Activated naive CD4-positive, alpha-beta T cell treated with anti-CD3 and anti-CD28 coated beads, Interleukin-2, amount 50 U/mL, for 72 hours (primary cell): ENCODE measurements around the gene ANP32B. TPM values are rescaled to one million over a fixed set of nuclear protein-coding genes. Genes with fewer than 3 reads are reported as not detected.

ENCODE experiments used
- ATAC-seq, 2 donors: fragments of 150-1000 bp; cut with Tn5 transposase; 2 replicates each; pipeline ENCODE4 v1.10.0; 2021; ENCODE audit warnings: mild to moderate bottlenecking in 2 of 2, moderate library complexity in 2 of 2
- DNase-seq, 2 donors: peaks; one replicate each; pipeline ENCODE4 v3.0.0; 2021 to 2022; ENCODE audit warnings: low spot score in 2 of 2
- H3K27ac Mint-ChIP-seq, 2 donors: one replicate each; pipeline ENCODE4 v1.8.0; 2022; ENCODE audit warnings: mild to moderate bottlenecking in 2 of 2, mixed read lengths in 2 of 2
- H3K36me3 Mint-ChIP-seq, 2 donors: one replicate each; pipeline ENCODE4 v1.8.0; 2022; ENCODE audit warnings: mixed read lengths in 2 of 2
- H3K9me3 Mint-ChIP-seq, 2 donors: one replicate each; pipeline ENCODE4 v1.8.0; 2022; ENCODE audit warnings: mixed read lengths in 2 of 2
- total RNA-seq, 2 donors: library from RNA; stranded (reverse); gene quantifications; one replicate each; pipeline ENCODE4 v1.2.3, GENCODE V29; 2022

Gene ANP32B
- total RNA-seq, 2 donors from 2014 or later: 255 to 315 TPM

- H3K9me3 Mint-ChIP-seq: peaks cover 0 to 6% of the 10 kb centered on the region in 2 donors
- peaks cover 0 to 23% of the 10 kb centered on the region in 2 donors for H3K36me3 Mint-ChIP-seq
- DNase-seq (no peak), ATAC-seq (no peak)
- peak overlapping the region; percentile 91 to 100 for H3K27ac Mint-ChIP-seq
Observed at GRCh38 chr9:98057138-98057799, 74.1 kb downstream of the ANP32B start.

- H3K27ac Mint-ChIP-seq: no peak overlapping the region
- no peak for DNase-seq
- H3K9me3 Mint-ChIP-seq: no peaks in the 10 kb centered on the region
- ATAC-seq: no peak
- H3K36me3 Mint-ChIP-seq: peaks cover 16 to 17% of the 10 kb centered on the region in 2 donors
Observed at GRCh38 chr9:98062161-98062560, 79.0 kb downstream of the ANP32B start.

GRCh38 chr9:98064623-98065392, 81.7 kb downstream of the ANP32B start:
- no peak for ATAC-seq
- DNase-seq: no peak
- H3K27ac Mint-ChIP-seq: no peak overlapping the region
- no peaks in the 10 kb centered on the region for H3K9me3 Mint-ChIP-seq
- peaks cover 14 to 16% of the 10 kb centered on the region in 2 donors for H3K36me3 Mint-ChIP-seq

Other genes with a start within 250 kb of the ANP32B start
- gene FOXE1, start 130.1 kb upstream of the ANP32B start, total RNA-seq: under 1 TPM; 0.06 to 0.07 TPM
- 10 to 100 TPM; 16.3 to 16.9 TPM for gene TRMO, start 60.8 kb upstream of the ANP32B start, total RNA-seq
- gene HEMGN, start 45.2 kb upstream of the ANP32B start, total RNA-seq: 1 to 10 TPM; 1.9 to 2.1 TPM
- gene NANS, start 73.4 kb downstream of the ANP32B start, total RNA-seq: 10 to 100 TPM; 55.9 to 60.0 TPM
- 10 to 100 TPM; 37.3 to 59.3 TPM for gene TRIM14, start 135.9 kb downstream of the ANP32B start, total RNA-seq
- gene CORO2A, start 209.3 kb downstream of the ANP32B start, total RNA-seq: 10 to 100 TPM in 1 of 2 donors, 1 to 10 TPM in 1; 6.8 to 11.8 TPM